ENCODE measurements around the gene GDE1.

The GDE1 gene

DNA sequence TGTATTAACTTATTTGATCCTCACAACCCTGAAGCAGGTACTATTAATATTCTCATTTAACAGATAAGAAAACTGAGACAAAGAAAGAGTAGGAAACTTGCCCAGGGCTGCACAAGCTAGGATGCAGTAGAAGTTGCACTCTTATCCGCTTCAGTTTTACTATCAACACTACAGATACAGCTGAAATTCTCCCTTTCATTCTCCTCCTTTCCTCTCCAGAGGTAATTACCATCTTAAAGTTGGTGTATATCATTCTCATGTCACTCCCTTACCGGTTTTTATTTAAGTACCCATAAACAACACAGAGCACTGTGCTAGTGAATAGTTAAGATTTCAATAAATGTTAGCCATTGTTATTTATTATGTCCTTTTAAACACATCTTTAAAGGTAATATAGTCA lies 3.5 kb downstream of the GDE1 start:
- peaks cover 64% of the 10 kb centered on the region for H3K4me1 ChIP-seq (ENCODE audit: insufficient read depth, low read length, poor library complexity, severe bottlenecking)
- no peaks in the 10 kb centered on the region for H3K27me3 ChIP-seq (ENCODE audit: insufficient read depth, low read length, poor library complexity, severe bottlenecking)
- H3K79me2 ChIP-seq (ENCODE audit: insufficient read depth, low read length): peaks cover 66% of the 10 kb centered on the region
- TF ChIP-seq EZH2phosphoT487 (IDR thresholded peaks at IDR 0.05; ENCODE audit: borderline replicate concordance): no peak
- TF ChIP-seq, protein P1, sequence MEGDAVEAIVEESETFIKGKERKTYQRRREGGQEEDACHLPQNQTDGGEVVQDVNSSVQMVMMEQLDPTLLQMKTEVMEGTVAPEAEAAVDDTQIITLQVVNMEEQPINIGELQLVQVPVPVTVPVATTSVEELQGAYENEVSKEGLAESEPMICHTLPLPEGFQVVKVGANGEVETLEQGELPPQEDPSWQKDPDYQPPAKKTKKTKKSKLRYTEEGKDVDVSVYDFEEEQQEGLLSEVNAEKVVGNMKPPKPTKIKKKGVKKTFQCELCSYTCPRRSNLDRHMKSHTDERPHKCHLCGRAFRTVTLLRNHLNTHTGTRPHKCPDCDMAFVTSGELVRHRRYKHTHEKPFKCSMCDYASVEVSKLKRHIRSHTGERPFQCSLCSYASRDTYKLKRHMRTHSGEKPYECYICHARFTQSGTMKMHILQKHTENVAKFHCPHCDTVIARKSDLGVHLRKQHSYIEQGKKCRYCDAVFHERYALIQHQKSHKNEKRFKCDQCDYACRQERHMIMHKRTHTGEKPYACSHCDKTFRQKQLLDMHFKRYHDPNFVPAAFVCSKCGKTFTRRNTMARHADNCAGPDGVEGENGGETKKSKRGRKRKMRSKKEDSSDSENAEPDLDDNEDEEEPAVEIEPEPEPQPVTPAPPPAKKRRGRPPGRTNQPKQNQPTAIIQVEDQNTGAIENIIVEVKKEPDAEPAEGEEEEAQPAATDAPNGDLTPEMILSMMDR (conservative IDR thresholded peaks at IDR 0.05; ENCODE audit: low read length): no peak
- no peak overlapping the region for H2AFZ ChIP-seq (ENCODE audit: low read length)
- H3K4me2 ChIP-seq (ENCODE audit: low read depth, low read length, poor library complexity, severe bottlenecking): peak overlapping the region; percentile 81
- H3K9me3 ChIP-seq (ENCODE audit: insufficient read depth, low read depth, low read length): no peaks in the 10 kb centered on the region
- peak overlapping the region; percentile 26 for H3K9ac ChIP-seq (ENCODE audit: low read depth, low read length, poor library complexity, severe bottlenecking)
- peaks cover 43% of the 10 kb centered on the region for H4K20me1 ChIP-seq (ENCODE audit: insufficient read depth, low read length, poor library complexity, severe bottlenecking)
- no peaks in the 10 kb centered on the region for H3K9me2 ChIP-seq (replicated peaks; ENCODE audit: low read depth, low read length)
- H3K36me3 ChIP-seq (ENCODE audit: insufficient read depth, low read length): peaks cover 4% of the 10 kb centered on the region; the same call in 1 of the 2 replicates
- H3K4me3 ChIP-seq (ENCODE audit: low read length, poor library complexity, severe bottlenecking): peak overlapping the region; percentile 42
- H3F3A ChIP-seq (ENCODE audit: low read depth): no peaks in the 10 kb centered on the region

DNA sequence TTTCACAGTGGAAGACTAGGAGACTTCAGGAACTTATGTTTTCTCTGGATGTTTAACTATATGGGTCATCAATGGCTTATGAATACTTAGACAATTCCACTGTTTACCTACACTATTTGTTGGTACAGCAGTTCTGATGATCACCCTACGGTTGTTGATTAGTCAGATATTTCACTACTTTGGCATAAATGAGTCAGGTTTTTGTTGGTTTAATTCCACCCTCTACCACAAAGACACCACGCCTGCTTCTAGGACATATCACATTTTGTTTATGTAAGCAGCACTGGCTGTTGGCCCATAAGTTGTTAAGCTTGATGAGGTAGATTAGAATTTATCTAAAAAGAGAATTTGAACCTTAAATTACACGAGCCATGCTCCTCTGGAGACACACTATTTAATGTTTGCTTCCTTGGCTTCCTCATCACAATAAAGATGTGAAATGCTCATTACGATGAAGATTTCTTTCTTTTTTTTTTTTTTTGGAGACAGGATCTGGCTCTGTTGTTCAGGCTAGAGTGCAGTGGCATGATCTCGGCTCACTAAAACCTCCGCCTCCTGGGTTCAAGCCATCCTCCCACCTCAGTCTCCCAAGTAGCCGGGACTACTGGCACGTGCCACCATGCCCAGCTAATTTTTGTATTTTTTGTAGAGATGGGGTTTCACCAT lies 4.3 kb downstream of the GDE1 start:
- H3K4me2 ChIP-seq (ENCODE audit: low read depth, low read length, poor library complexity, severe bottlenecking): peak overlapping the region; percentile 81
- TF ChIP-seq EZH2phosphoT487 (IDR thresholded peaks at IDR 0.05; ENCODE audit: borderline replicate concordance): no peak
- TF ChIP-seq, protein P1 (conservative IDR thresholded peaks at IDR 0.05; ENCODE audit: low read length): no peak
- H3K9ac ChIP-seq (ENCODE audit: low read depth, low read length, poor library complexity, severe bottlenecking): peak overlapping the region; percentile 11
- H2AFZ ChIP-seq (ENCODE audit: low read length): no peak overlapping the region
- no peaks in the 10 kb centered on the region for H3K27me3 ChIP-seq (ENCODE audit: insufficient read depth, low read length, poor library complexity, severe bottlenecking)
- peaks cover 43% of the 10 kb centered on the region for H4K20me1 ChIP-seq (ENCODE audit: insufficient read depth, low read length, poor library complexity, severe bottlenecking)
- no peaks in the 10 kb centered on the region for H3K9me3 ChIP-seq (ENCODE audit: insufficient read depth, low read depth, low read length)
- H3K79me2 ChIP-seq (ENCODE audit: insufficient read depth, low read length): peaks cover 73% of the 10 kb centered on the region
- H3K4me3 ChIP-seq (ENCODE audit: low read length, poor library complexity, severe bottlenecking): peak overlapping the region; percentile 45
- no peaks in the 10 kb centered on the region for H3K9me2 ChIP-seq (replicated peaks; ENCODE audit: low read depth, low read length)
- H3K4me1 ChIP-seq (ENCODE audit: insufficient read depth, low read length, poor library complexity, severe bottlenecking): peaks cover 64% of the 10 kb centered on the region
- H3K36me3 ChIP-seq (ENCODE audit: insufficient read depth, low read length): peaks cover 12% of the 10 kb centered on the region; the same call in 1 of the 2 replicates
- no peaks in the 10 kb centered on the region for H3F3A ChIP-seq (ENCODE audit: low read depth)

DNA sequence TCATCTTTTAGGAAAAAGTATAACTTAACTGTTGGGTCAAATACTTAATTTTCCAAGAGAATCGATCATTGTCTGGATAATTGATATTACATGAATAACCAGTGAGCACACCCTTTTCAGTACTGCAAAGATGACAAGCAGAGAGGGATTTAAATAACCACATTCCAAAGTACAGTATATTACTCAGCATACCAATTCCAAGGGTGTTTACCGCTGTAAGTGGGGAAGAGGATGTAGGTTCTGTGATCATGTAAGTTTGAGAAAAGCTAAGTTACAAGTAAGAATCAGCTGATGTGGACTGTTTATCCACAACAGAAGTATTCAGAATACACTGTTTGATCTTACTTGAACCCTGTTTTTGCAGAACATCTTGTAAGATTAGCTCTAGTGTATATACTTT lies 6.1 kb downstream of the GDE1 start:
- Histone ChIP-seq H3K36me3 (ENCODE audit: insufficient read depth, low read length) (peaks cover 23% of the 10 kb centered on the region; the same call in 1 of the 2 replicates), H3K4me1 (ENCODE audit: insufficient read depth, low read length, poor library complexity, severe bottlenecking) (peaks cover 58% of the 10 kb centered on the region), H3K27me3 (ENCODE audit: insufficient read depth, low read length, poor library complexity, severe bottlenecking) (no peaks in the 10 kb centered on the region), H3K79me2 (ENCODE audit: insufficient read depth, low read length) (peaks cover 66% of the 10 kb centered on the region), H3K4me2 (ENCODE audit: low read depth, low read length, poor library complexity, severe bottlenecking) (peak overlapping the region; percentile 81), H3K9me2 (replicated peaks; ENCODE audit: low read depth, low read length) (no peaks in the 10 kb centered on the region), H3K9me3 (ENCODE audit: insufficient read depth, low read depth, low read length) (no peaks in the 10 kb centered on the region), H3K4me3 (ENCODE audit: low read length, poor library complexity, severe bottlenecking) (peak overlapping the region; percentile 16), H3F3A (ENCODE audit: low read depth) (no peaks in the 10 kb centered on the region), H3K9ac (ENCODE audit: low read depth, low read length, poor library complexity, severe bottlenecking) (no peak overlapping the region), H4K20me1 (ENCODE audit: insufficient read depth, low read length, poor library complexity, severe bottlenecking) (peaks cover 43% of the 10 kb centered on the region), H2AFZ (ENCODE audit: low read length) (no peak overlapping the region)
- TF ChIP-seq, protein P1 (conservative IDR thresholded peaks at IDR 0.05; ENCODE audit: low read length): no peak
- no peak for TF ChIP-seq EZH2phosphoT487 (IDR thresholded peaks at IDR 0.05; ENCODE audit: borderline replicate concordance)
